IMR-90 (cell line): ENCODE data around the gene ATP11A. TPM values are rescaled to one million over a fixed set of nuclear protein-coding genes. Genes with fewer than 3 reads are reported as not detected.

ENCODE experiments used
- ATAC-seq: fragments of 200-7000 bp; cut with Tn5 transposase; 2 replicates; pipeline ENCODE4 v1.9.1; 2020; ENCODE audit warnings: low read depth, mild to moderate bottlenecking, moderate library complexity
- BruUV-seq: library from RNA; stranded (reverse); fragments of 400-500 nt; replicated peaks from 2 replicates; lab custom pipeline; 2021; lab: Mats Ljungman, UMichigan
- CTCF ChIA-PET: fragments of 300-600 bp; formaldehyde crosslinking; extraction: SDS; loops from one replicate; lab custom pipeline; 2021; ENCODE audit warnings: antibody characterized with exemption; lab: Yijun Ruan, JAX
- POLR2A ChIA-PET: fragments of 300-600 bp; sonication (Branson Sonifier 250); formaldehyde crosslinking; loops from one replicate; lab custom pipeline; 2022; ENCODE audit warnings: antibody characterized with exemption; ENCODE audit not compliant: unreplicated experiment; lab: Charles Lee
- DNase-seq: peaks from one replicate; pipeline ENCODE4 v3.0.0; 2013
- H2AFZ ChIP-seq: replicated peaks from 2 replicates; pipeline ENCODE3; 2013; ENCODE audit warnings: low read length, mild to moderate bottlenecking; ENCODE audit not compliant: poor library complexity
- H2AK5ac ChIP-seq: 2 replicates; pipeline ENCODE4 v1.6.1; 2013; ENCODE audit warnings: low read depth, low read length, inconsistent platforms
- H2AK9ac ChIP-seq: replicated peaks from 2 replicates; pipeline ENCODE3; 2013; ENCODE audit warnings: mild to moderate bottlenecking, low read depth, low read length, moderate library complexity; ENCODE audit not compliant: poor library complexity
- H2BK120ac ChIP-seq: 2 replicates; pipeline ENCODE4 v1.6.1; 2013; ENCODE audit warnings: low read depth, low read length, inconsistent platforms
- H2BK15ac ChIP-seq: 3 replicates; pipeline ENCODE4 v1.6.1; 2013; ENCODE audit warnings: low read depth, low read length, inconsistent platforms
- H2BK20ac ChIP-seq: 2 replicates; pipeline ENCODE4 v1.6.1; 2013; ENCODE audit warnings: low read depth, mild to moderate bottlenecking, inconsistent platforms, low read length, moderate library complexity
- H2BK5ac ChIP-seq: 2 replicates; pipeline ENCODE4 v1.6.1; 2013; ENCODE audit warnings: mild to moderate bottlenecking, low read depth, low read length, inconsistent platforms; ENCODE audit not compliant: poor library complexity, severe bottlenecking
- H3K14ac ChIP-seq: replicated peaks from 2 replicates; pipeline ENCODE4 v1.6.1; 2013; ENCODE audit warnings: low read depth, low read length, inconsistent platforms
- H3K18ac ChIP-seq: 2 replicates; pipeline ENCODE4 v1.6.1; 2013; ENCODE audit warnings: low read depth, low read length, control low read depth
- H3K23ac ChIP-seq: 2 replicates; pipeline ENCODE4 v1.6.1; 2013; ENCODE audit warnings: low read depth, low read length, inconsistent platforms
- H3K27ac ChIP-seq: 2 replicates; pipeline ENCODE4 v1.5.1; 2013; ENCODE audit warnings: mild to moderate bottlenecking, control low read depth, low read length; ENCODE audit not compliant: insufficient read depth
- H3K27me3 ChIP-seq: 2 replicates; pipeline ENCODE4 v1.6.1; 2013; ENCODE audit warnings: low read length; ENCODE audit not compliant: control insufficient read depth, insufficient read depth
- H3K36me3 ChIP-seq: 2 replicates; pipeline ENCODE4 v1.6.1; 2013; ENCODE audit warnings: low read length, mixed read lengths; ENCODE audit not compliant: control insufficient read depth, insufficient read depth
- H3K4ac ChIP-seq: 2 replicates; pipeline ENCODE4 v1.6.1; 2013; ENCODE audit warnings: low read depth, low read length, inconsistent platforms
- H3K4me1 ChIP-seq: 2 replicates; pipeline ENCODE4 v1.6.1; 2013; ENCODE audit warnings: low read length, mixed read lengths; ENCODE audit not compliant: control insufficient read depth, insufficient read depth
- H3K4me2 ChIP-seq: 2 replicates; pipeline ENCODE4 v1.6.1; 2013; ENCODE audit warnings: low read depth, mild to moderate bottlenecking, control low read depth, low read length, moderate library complexity
- H3K4me3 ChIP-seq: 2 replicates; pipeline ENCODE4 v1.5.1; 2013; ENCODE audit warnings: low read depth, mild to moderate bottlenecking, control low read depth, low read length, moderate library complexity; ENCODE audit not compliant: insufficient read depth
- H3K56ac ChIP-seq: 2 replicates; pipeline ENCODE4 v1.6.1; 2013; ENCODE audit warnings: low read length, inconsistent platforms; ENCODE audit not compliant: insufficient read depth; ENCODE audit errors: extremely low read depth
- H3K79me1 ChIP-seq, 2 experiments: 2 replicates each; pipeline ENCODE4 v1.6.1; 2013; ENCODE audit warnings: low read length in 2 of 2, inconsistent platforms in 1 of 2, low read depth in 1 of 2
- H3K9ac ChIP-seq: 2 replicates; pipeline ENCODE4 v1.6.1; 2013; ENCODE audit warnings: low read depth, low read length, control low read depth
- H3K9me1 ChIP-seq: 2 replicates; pipeline ENCODE4 v1.6.1; 2013; ENCODE audit warnings: low read length, inconsistent platforms; ENCODE audit not compliant: insufficient read depth
- H3K9me3 ChIP-seq: 2 replicates; pipeline ENCODE4 v1.6.1; 2013; ENCODE audit warnings: low read length; ENCODE audit not compliant: control insufficient read depth, insufficient read depth
- H4K20me1 ChIP-seq: 2 replicates; pipeline ENCODE4 v1.6.1; 2013; ENCODE audit warnings: low read length, inconsistent platforms; ENCODE audit not compliant: insufficient read depth
- H4K5ac ChIP-seq: 2 replicates; pipeline ENCODE4 v1.6.1; 2013; ENCODE audit warnings: mild to moderate bottlenecking, low read depth, low read length, control low read depth
- H4K8ac ChIP-seq, 2 experiments: 2 replicates each; pipeline ENCODE4 v1.6.1; 2013; ENCODE audit warnings: low read depth in 2 of 2, low read length in 2 of 2, control low read depth in 1 of 2, inconsistent platforms in 1 of 2
- H4K91ac ChIP-seq: 2 replicates; pipeline ENCODE4 v1.6.1; 2013; ENCODE audit warnings: low read depth, low read length, inconsistent platforms; ENCODE audit not compliant: insufficient read depth
- BHLHE40 ChIP-seq: fragments of 150-350 bp; IDR thresholded peaks from 2 replicates; pipeline ENCODE4 v1.6.1; 2016; ENCODE audit warnings: mild to moderate bottlenecking, low read depth, low read length
- CEBPB ChIP-seq: IDR thresholded peaks from 2 replicates; pipeline ENCODE4 v1.6.1; 2012; ENCODE audit warnings: low read depth, low read length, improper control_type of control experiment
- CHD1 ChIP-seq: IDR thresholded peaks from 2 replicates; pipeline ENCODE4 v1.6.1; 2012; ENCODE audit warnings: low read depth, low read length, improper control_type of control experiment
- FOS ChIP-seq: fragments of 150-350 bp; IDR thresholded peaks from 2 replicates; pipeline ENCODE4 v1.6.1; 2016; ENCODE audit warnings: low read depth, low read length
- MAFK ChIP-seq: IDR thresholded peaks from 2 replicates; pipeline ENCODE4 v1.6.1; 2012; ENCODE audit warnings: low read depth, low read length, improper control_type of control experiment
- MAZ ChIP-seq: IDR thresholded peaks from 2 replicates; pipeline ENCODE4 v1.6.1; 2012; ENCODE audit warnings: low read depth, mild to moderate bottlenecking, low read length, improper control_type of control experiment, moderate library complexity, borderline replicate concordance
- MXI1 ChIP-seq: IDR thresholded peaks from 2 replicates; pipeline ENCODE4 v1.6.1; 2012; ENCODE audit warnings: low read depth, mild to moderate bottlenecking, low read length, moderate library complexity, borderline replicate concordance
- POLR2A ChIP-seq: IDR thresholded peaks from 2 replicates; pipeline ENCODE4 v1.6.1; 2012; ENCODE audit warnings: mild to moderate bottlenecking, low read depth, low read length
- RAD21 ChIP-seq: IDR thresholded peaks from 2 replicates; pipeline ENCODE4 v1.6.1; 2012; ENCODE audit warnings: low read length, improper control_type of control experiment
- RFX5 ChIP-seq: IDR thresholded peaks from 2 replicates; pipeline ENCODE4 v1.8.0; 2012; ENCODE audit warnings: low read depth, mild to moderate bottlenecking, low read length, moderate library complexity
- SMC3 ChIP-seq: fragments of 150-350 bp; IDR thresholded peaks from 2 replicates; pipeline ENCODE4 v1.6.1; 2016; ENCODE audit warnings: low read depth, mild to moderate bottlenecking, antibody characterized with exemption, low read length, moderate library complexity
- WGBS, 2 experiments: methylation state at CpG; one replicate each; pipeline versions ENCODE4 v1.1.5 to v1.1.7; 2013; ENCODE audit warnings: missing lambda C conversion rate in 2 of 2; ENCODE audit not compliant: insufficient read length in 1 of 2; ENCODE audit errors: extremely low coverage in 2 of 2; 5-methylcytosine and 5-hydroxymethylcytosine counted together
- dilution Hi-C: fragments of 300-500 bp; cut with HindIII; formaldehyde crosslinking; loops from one replicate; pipeline ENCODE4 v1.14.3; 2018; ENCODE audit warnings: low sequenced_read_pairs; ENCODE audit not compliant: unreplicated experiment
- in situ Hi-C: fragments of 300-500 bp; cut with MboI; formaldehyde crosslinking; loops from 3 replicates; pipeline ENCODE4 v1.14.3; 2019; ENCODE audit warnings: low sequenced_read_pairs, inconsistent platforms, mixed read lengths
- intact Hi-C: fragments of 100-400 bp; cut with micrococcal nuclease; formaldehyde crosslinking; loops from 2 replicates; pipeline ENCODE4 v1.10.0; 2022
- polyA plus RNA-seq, 3 experiments: library from polyadenylated mRNA; depleted of rRNA; stranded (reverse); fragments of >200 nt; gene quantifications; 2 replicates each; pipeline ENCODE4 v1.2.3, GENCODE V29; 2012; ENCODE audit warnings: low replicate concordance in 1 of 3
- total RNA-seq: library from RNA; depleted of rRNA; stranded (reverse); fragments of >200 nt; gene quantifications from 2 replicates; pipeline ENCODE4 v1.2.3, GENCODE V29; 2012
- TF ChIP-seq, protein P1 (sequence below): fragments of 150-350 bp; IDR thresholded peaks from 2 replicates; pipeline ENCODE4 v1.6.1; 2016; ENCODE audit warnings: low read depth, mild to moderate bottlenecking, low read length, moderate library complexity, borderline replicate concordance
- TF ChIP-seq, protein P2 (sequence below): conservative IDR thresholded peaks from 2 replicates; pipeline ENCODE4 v1.5.1; 2012; ENCODE audit warnings: mild to moderate bottlenecking, low read depth, low read length, improper control_type of control experiment
- TF ChIP-seq, protein P3 (sequence below): fragments of 150-350 bp; IDR thresholded peaks from 2 replicates; pipeline ENCODE4 v1.6.1; 2017; ENCODE audit warnings: mild to moderate bottlenecking, antibody characterized with exemption, low read length, low read depth

ATP11A gene
- total and polyA plus RNA-seq, 2 of the 4 experiments (the other 2 are of a cell fraction) = 8.4 to 12.0 TPM

DNA sequence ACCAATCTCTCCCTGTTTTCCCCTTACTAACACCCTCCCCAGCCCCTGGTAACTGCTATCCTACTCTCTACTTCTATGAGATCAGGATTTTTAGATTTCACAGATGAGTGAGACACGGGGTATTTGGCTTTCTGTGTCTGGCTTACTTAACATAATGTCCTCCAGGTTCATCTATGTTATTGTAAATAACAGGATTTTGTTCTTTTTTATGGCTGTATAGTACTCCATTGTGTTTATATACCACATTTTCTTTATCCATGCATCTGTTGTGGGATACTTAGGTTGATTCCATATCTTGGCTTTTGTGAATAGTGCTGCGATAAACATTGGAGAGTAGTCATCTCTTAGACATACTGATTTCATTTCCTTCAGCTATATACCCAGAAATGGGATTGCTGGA is 28.5 kb upstream of the ATP11A start:
- in situ Hi-C loops = no loop called here
- no peak overlapping the region for H3K23ac ChIP-seq
- no peak overlapping the region for H2BK15ac ChIP-seq
- BruUV-seq = no TSS peak
- no peak overlapping the region for H2AK9ac ChIP-seq
- no peaks in the 10 kb centered on the region for H4K20me1 ChIP-seq
- H4K5ac ChIP-seq = no peak overlapping the region
- no peak overlapping the region for H3K9ac ChIP-seq
- DNase-seq = no peak
- H3K9me3 ChIP-seq = no peaks in the 10 kb centered on the region
- H3K4me2 ChIP-seq = no peak overlapping the region
- dilution Hi-C loops = no loop called here
- no peak overlapping the region for H3K27ac ChIP-seq
- no peaks in the 10 kb centered on the region for H3K4me1 ChIP-seq
- no peak overlapping the region for H3K18ac ChIP-seq
- no peak overlapping the region for H4K8ac ChIP-seq
- no peak overlapping the region for H4K91ac ChIP-seq
- H2BK20ac ChIP-seq = no peak overlapping the region
- no peak overlapping the region for H3K56ac ChIP-seq
- no peak overlapping the region for H3K14ac ChIP-seq
- TF ChIP-seq BHLHE40 (no peak), RFX5 (no peak), FOS (no peak), MXI1 (no peak), CEBPB (no peak), MAZ (no peak), MAFK (no peak), CHD1 (no peak), POLR2A (no peak), SMC3 (no peak), RAD21 (no peak)
- TF ChIP-seq, protein P1, sequence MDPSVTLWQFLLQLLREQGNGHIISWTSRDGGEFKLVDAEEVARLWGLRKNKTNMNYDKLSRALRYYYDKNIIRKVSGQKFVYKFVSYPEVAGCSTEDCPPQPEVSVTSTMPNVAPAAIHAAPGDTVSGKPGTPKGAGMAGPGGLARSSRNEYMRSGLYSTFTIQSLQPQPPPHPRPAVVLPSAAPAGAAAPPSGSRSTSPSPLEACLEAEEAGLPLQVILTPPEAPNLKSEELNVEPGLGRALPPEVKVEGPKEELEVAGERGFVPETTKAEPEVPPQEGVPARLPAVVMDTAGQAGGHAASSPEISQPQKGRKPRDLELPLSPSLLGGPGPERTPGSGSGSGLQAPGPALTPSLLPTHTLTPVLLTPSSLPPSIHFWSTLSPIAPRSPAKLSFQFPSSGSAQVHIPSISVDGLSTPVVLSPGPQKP = no peak
- TF ChIP-seq, protein P2, sequence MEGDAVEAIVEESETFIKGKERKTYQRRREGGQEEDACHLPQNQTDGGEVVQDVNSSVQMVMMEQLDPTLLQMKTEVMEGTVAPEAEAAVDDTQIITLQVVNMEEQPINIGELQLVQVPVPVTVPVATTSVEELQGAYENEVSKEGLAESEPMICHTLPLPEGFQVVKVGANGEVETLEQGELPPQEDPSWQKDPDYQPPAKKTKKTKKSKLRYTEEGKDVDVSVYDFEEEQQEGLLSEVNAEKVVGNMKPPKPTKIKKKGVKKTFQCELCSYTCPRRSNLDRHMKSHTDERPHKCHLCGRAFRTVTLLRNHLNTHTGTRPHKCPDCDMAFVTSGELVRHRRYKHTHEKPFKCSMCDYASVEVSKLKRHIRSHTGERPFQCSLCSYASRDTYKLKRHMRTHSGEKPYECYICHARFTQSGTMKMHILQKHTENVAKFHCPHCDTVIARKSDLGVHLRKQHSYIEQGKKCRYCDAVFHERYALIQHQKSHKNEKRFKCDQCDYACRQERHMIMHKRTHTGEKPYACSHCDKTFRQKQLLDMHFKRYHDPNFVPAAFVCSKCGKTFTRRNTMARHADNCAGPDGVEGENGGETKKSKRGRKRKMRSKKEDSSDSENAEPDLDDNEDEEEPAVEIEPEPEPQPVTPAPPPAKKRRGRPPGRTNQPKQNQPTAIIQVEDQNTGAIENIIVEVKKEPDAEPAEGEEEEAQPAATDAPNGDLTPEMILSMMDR = no peak
- TF ChIP-seq, protein P3, sequence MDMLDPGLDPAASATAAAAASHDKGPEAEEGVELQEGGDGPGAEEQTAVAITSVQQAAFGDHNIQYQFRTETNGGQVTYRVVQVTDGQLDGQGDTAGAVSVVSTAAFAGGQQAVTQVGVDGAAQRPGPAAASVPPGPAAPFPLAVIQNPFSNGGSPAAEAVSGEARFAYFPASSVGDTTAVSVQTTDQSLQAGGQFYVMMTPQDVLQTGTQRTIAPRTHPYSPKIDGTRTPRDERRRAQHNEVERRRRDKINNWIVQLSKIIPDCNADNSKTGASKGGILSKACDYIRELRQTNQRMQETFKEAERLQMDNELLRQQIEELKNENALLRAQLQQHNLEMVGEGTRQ = no peak
- no peak for ATAC-seq
- no peak overlapping the region for H2AK5ac ChIP-seq
- H2AFZ ChIP-seq = no peak overlapping the region
- no peak overlapping the region for H3K4ac ChIP-seq
- no peaks in the 10 kb centered on the region for H3K36me3 ChIP-seq
- peaks cover 9% of the 10 kb centered on the region for H3K27me3 ChIP-seq
- no peaks in the 10 kb centered on the region for H3K79me1 ChIP-seq
- H3K4me3 ChIP-seq = no peak overlapping the region
- no peak overlapping the region for H2BK120ac ChIP-seq
- WGBS, 2 experiments = no CpG with 5 or more reads among the region's 2 CpGs
- ChIA-PET POLR2A (no interaction called here), CTCF (no interaction called here)
- intact Hi-C loops = no loop called here
- 0 out of 2 replicates have a peak, but pooled peaks cover 6% of the 10 kb centered on the region for H3K9me1 ChIP-seq
- H2BK5ac ChIP-seq = no peak overlapping the region
